ENCODE results near the gene REPS2. TPM values are rescaled to one million over a fixed set of nuclear protein-coding genes. Genes with fewer than 3 reads are reported as not detected.

REPS2 gene
- total RNA-seq, 1 experiment from 2014 or later = 1.1 TPM

Other genes starting within 250 kb of the REPS2 start
- 5.7 and 5.8 TPM in 2 replicates for gene CTPS2, start 234.0 kb upstream of the REPS2 start, total RNA-seq (2014; rRNA removed; shearing (Covaris generic))
- 17.0 and 21.3 TPM in 2 replicates for gene SYAP1, start 227.0 kb upstream of the REPS2 start, total RNA-seq (2014; rRNA removed; shearing (Covaris generic))
- gene TXLNG, start 160.2 kb upstream of the REPS2 start, total RNA-seq (2014; rRNA removed; shearing (Covaris generic)) = 8.7 and 12.2 TPM in 2 replicates
- gene RBBP7, start 76.3 kb upstream of the REPS2 start, total RNA-seq (2014; rRNA removed; shearing (Covaris generic)) = 165 and 175 TPM in 2 replicates

Data from H4 (cell line).